GM11168 (cell line): ENCODE results near the gene AP1S2.
"Not testable (repeated sequence)": the region's sequence is repeated elsewhere in the genome, so short reads cannot be mapped to it uniquely, and the experiment has no call there.

ENCODE experiments used
- in situ Hi-C: fragments of 300-500 bp; cut with MboI; formaldehyde crosslinking; loops from one replicate; pipeline ENCODE4 v1.12.0; 2022; ENCODE audit warnings: low sequenced_read_pairs; ENCODE audit not compliant: unreplicated experiment

The AP1S2 gene

DNA sequence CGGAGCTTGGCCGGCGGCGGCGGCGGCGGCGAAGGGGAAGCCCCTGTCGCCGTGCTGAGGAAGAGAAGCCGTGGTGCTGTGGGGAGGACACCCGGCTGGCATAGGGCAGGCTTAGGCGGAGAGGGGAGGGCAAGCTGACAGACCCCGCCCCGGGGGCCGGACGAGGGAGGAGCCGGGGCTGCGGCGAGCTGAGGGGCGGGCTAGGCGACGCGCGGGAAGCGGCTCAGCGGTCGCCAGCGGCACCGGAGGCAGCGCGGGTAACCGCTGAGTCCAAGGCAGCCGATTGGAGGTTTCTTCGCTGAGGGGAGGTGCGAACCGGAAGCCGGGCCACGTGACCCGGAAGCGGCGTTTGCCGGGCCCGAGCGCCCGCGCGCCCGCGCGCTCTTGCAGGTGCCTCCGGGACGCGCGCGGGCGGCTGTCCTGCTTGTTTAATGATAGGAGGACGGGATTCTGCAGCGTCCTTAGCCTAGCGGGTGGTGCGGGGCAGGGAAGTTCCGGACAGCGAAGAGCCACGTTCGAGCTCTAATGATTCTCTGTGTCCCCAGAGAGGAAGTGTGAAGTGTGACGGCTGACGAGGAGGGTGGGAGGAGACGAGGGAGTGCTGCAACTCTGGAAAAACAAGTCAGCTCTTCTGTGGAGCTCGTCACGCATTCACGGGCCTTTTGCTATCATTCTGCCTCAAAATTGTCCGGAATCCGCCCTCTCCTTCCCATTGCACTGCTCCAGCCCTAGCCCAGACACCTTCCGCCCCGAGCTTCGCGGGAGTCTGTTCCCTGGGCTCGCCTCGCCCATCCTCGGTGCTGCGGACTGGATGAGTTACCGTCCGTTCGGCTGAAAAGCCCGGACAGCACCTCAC lies at the start of gene AP1S2:
AP1S2 (minus strand) TSS at position 102 of the 856 bp plus-strand sequence. CDS start 2,289 bp downstream, outside the sequence.
- in situ Hi-C loops = no loop called here

- in situ Hi-C loops = no loop called here
Observed at GRCh38 chrX:15903186-15903681, 48.6 kb upstream of the AP1S2 start.

GRCh38 chrX:15895334-15895733 lies 40.7 kb upstream of the AP1S2 start:
- in situ Hi-C loops = no loop called here

DNA sequence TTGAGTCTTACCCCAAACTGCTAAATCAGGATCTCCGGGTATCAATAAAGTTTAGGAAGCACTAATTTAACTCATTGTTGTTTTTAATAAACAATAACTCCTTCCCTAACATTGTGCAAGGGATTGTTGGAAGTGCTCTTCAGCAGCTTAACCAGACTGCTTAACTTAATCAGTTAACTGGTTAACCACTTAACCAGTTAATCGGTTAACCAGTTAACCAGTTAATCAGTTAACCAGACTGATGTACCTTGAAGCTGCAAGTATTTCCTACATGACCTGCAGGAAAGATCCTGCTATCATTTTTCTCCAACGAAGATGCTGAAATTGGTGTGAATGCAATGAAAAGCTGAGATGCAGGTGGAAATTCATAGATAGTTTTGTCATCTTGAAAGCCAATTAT lies 40.1 kb upstream of the AP1S2 start:
- in situ Hi-C loops = no loop called here

- in situ Hi-C loops = no loop called here
Observed at GRCh38 chrX:15890463-15890862, 35.9 kb upstream of the AP1S2 start.

DNA sequence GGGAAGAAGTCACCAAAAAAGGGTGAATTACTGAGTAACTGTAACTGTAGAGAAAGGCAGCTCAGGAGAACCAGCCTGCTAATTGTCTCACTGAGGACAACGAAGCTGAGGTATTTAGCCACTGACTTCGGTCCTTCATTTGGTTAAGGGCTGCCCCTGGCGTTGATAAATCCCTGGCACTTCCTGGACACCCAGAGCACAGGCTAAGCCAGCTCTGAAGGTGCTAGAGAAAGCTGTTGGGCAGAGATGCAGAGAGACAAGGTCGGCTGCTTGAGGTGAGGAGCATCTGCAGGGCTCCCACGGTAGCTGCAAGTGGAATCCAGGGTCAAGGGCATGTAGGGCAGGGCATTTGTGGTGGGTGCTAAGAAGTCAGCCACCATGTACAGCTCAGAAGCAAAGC lies 33.4 kb upstream of the AP1S2 start:
- in situ Hi-C loops = no loop called here

DNA sequence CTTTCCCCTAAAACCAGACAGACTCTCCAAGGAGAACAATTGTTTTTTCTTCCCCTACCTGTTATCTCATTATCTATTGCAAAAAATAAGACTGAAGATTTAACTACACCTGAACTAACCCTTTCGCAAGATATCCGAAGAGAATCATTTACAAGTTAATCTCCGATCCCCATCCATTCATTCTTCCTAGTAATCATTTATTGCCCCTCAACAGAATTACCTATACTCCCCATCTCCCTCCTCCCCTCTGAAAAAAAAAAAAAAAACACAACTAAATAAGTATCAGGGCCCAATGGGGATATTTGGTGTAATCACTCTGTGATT lies 28.9 kb upstream of the AP1S2 start:
- in situ Hi-C loops = no loop called here

DNA sequence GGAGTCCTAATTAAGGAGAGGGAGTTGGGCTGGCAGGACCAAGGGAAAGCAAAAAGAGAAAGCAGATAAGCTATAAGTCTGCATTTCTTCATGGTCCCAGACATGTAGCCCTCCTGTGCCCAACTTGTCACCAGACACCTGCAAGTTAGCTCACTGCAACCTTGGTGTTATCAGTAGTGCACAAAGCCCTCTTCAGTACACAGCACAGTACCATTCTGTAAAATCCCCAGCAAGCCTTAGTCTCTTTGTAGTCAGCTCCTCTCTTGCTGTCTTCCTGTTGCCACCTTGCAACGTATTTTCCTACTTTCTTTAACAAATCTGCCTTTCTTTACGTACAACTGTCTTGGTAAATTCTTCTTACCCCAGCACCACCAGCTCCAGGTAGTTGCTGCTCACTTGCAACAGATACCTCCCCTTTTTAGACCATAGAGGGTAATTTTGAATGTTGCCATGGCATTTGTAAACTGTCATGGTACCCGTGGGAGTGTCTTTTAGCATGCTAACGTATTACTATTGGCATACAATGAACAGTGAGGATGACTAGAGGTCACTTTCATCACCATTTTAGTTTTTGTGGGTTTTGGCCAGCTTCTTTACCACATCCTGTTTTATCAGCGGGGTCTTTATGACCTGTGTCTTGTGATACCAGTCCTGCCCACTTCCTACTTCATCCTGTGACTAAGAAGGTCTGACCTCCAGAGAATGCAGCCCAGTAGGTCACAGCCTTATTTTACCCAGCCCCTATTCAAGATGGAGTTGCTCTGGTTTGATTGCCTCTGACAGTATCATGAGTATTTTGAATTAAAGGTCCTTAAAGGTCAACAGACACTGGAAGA lies 28.3 kb upstream of the AP1S2 start:
- in situ Hi-C loops = no loop called here

DNA sequence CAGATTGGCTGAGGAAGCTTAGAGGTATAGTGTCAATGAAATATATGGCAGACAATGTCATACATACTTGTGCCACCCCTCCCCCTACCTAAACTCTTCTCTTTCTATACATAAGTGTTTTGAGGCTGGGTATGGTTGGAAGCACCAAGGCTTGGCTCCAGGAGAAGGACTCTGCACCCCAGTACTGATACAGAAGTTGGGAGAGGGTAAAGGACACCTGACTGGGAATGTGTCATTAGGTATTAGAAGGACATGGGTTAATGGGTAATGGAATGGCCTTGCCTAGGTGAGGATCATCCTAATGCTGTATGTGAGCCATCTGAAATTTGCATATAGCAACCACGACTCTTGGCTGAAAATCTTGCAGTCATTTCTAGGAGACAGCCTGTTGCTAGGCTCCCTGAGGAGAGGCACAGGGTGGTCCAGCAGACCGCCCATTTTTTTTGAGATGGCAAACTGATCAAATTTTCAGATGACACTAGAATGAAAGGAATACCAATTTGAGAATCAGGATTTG lies 26.8 kb upstream of the AP1S2 start:
- in situ Hi-C loops = no loop called here

- in situ Hi-C loops = not testable (repeated sequence)
Observed at GRCh38 chrX:15877914-15878313, 23.3 kb upstream of the AP1S2 start.

- in situ Hi-C loops = no loop called here
Observed at GRCh38 chrX:15877380-15877779, 22.8 kb upstream of the AP1S2 start.

GRCh38 chrX:15874672-15875071 lies 20.1 kb upstream of the AP1S2 start:
- in situ Hi-C loops = no loop called here

- in situ Hi-C loops = no loop called here
Observed at GRCh38 chrX:15873566-15873965, 19.0 kb upstream of the AP1S2 start.

DNA sequence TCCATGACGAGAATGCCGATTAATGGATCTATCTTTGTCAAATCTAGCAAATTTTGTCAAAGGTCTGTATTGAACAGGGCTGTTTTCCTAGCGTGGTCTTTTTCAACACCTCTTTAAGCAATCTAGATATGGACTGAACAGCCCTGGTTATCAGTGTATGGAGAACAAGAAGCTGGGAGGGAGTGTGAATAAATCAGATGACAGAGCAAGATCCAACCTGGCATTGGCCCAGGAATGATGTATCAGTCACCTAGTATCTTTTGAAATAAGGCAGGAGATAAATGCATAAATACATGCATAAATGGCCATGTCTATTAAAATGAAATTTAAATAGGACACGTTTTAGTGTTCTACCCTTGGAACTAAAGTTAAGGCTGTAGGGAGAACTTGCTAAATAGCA lies 15.7 kb upstream of the AP1S2 start:
- in situ Hi-C loops = no loop called here

GRCh38 chrX:15869695-15870094 lies 15.1 kb upstream of the AP1S2 start:
- in situ Hi-C loops = no loop called here

- in situ Hi-C loops = no loop called here
Observed at GRCh38 chrX:15866147-15866546, 11.5 kb upstream of the AP1S2 start.

DNA sequence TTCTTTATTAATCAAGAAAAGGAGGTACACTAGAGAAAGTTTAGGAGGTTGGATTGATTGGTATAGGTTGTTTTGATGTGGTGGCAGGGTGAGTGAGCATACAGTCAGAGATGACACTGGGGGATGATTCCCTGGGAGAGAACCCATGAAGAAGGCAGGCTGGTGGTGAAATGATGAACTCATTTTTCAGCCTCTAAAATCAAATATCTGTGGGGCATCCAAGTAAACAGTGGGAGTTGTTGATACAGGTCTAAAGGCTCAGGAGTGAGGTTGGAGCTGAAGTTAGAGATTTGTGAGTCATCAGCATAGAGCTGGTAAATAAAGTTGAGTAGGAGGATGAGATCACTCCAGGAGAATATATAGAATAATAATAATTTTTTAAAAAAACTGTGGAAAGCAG lies 10.0 kb upstream of the AP1S2 start:
- in situ Hi-C loops = no loop called here

DNA sequence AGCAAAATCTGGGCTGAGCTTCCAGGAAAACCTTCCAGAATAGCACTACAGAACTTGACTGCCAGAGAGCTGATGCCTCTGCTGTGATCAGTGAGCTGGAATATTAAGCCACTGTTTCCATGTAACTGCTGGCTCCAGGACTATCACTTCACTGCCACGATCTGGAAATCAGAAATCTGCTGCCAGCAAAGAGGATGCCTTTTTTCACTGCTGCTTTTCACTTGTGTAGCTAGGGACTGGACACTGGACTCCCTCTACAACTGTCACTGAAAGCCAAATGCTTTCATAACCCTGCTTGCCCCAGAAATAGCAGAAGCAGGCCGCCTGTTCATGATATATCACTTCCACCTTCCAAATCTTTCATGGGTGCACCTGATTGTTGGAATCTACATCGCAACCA lies 9.4 kb upstream of the AP1S2 start:
- in situ Hi-C loops = no loop called here

DNA sequence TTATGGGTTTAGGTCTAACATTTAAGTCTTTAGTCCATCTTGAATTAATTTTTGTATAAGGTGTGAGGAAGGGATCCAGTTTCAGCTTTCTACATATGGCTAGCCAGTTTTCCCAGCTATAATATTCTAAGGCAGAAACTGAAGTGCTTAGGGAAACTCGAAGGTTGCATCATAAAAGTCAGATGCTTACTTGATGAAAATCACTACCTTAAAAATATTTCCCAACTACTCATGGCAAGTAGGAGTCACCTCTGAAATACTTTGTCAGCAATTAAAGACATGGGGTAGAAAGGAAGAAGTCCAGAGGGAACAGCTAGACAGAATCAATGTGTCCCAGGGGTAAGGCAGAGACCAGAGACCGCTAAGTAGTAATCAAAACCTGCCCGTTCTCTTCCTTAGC lies 6.3 kb upstream of the AP1S2 start:
- in situ Hi-C loops = no loop called here

DNA sequence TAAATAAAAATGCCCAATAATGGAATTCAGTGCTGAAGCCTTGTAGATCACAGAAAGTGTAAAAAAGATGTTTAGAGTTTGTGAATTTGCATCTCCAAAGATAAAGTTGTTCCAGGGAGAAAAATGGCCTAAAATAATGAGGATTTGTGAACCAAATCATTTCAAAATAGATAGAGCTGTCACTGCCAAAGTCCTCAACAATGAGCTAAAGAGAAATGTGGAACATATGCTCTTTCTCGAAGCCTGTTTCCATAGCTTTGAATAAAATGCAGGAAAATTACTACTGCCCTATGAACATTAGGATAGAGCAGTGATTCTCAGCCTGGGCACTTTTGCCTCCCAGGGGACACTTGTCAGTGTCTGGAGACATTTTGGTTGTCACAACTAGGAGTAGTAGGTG lies 3.4 kb upstream of the AP1S2 start:
- in situ Hi-C loops = no loop called here

GRCh38 chrX:15856636-15857035 lies 2.0 kb upstream of the AP1S2 start:
- in situ Hi-C loops = no loop called here
